C1 segment of cervical spinal cord (tissue), 14 donors: ENCODE results near the gene HEXA.

ENCODE experiments used
- DNase-seq, 14 donors: peaks; one replicate each; lab custom pipeline; 2025; lab: John Stamatoyannopoulos, UW

The HEXA gene

GRCh38 chr15:72319985-72320671 is 55.7 kb downstream of the HEXA start, which contains the start of gene CELF6:
Gene CELF6, minus strand, starts transcription at chr15:72320157. Its CDS starts 283 bp downstream, at chr15:72319874.
- DNase-seq, result peak in 13 of 14 donors; percentile 12 to 91 (median 67)

DNA sequence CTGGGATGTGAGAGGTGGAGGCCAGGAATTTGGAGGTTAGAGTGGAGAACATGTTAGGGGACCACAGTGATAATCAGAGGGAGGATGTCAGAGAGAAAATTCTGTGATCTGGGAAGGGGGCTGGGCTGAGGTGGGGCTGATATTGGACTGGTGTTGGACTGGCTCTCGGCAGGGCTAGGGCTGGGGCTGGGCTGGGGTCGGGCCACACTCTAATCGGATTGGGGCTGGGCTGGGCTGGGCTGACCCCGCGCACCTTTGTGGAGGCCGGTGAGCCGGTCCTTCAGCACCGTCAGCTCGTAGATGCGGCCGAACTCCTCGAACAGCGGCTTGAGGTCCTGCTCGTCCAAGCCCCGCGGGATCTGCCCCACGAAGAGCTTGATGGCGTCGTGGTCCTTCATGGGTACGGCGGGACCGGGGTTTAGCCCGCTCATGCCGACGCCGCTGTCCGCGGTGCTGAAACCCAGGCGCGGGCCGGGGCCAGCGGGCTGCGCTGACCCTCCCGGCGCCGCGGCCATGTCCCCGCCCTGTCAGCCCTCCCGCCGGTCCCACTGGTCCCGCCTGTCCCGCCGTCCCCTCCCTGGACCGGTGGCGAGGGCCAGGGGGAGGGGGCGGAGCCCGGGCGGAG is 56.3 kb downstream of the HEXA start:
- peak in 7 of 14 donors; percentile 28 to 80 (median 55) for DNase-seq

GRCh38 chr15:72318408-72318942 is 57.3 kb downstream of the HEXA start:
- peak in 1 of 14 donors; percentile 8 for DNase-seq

DNA sequence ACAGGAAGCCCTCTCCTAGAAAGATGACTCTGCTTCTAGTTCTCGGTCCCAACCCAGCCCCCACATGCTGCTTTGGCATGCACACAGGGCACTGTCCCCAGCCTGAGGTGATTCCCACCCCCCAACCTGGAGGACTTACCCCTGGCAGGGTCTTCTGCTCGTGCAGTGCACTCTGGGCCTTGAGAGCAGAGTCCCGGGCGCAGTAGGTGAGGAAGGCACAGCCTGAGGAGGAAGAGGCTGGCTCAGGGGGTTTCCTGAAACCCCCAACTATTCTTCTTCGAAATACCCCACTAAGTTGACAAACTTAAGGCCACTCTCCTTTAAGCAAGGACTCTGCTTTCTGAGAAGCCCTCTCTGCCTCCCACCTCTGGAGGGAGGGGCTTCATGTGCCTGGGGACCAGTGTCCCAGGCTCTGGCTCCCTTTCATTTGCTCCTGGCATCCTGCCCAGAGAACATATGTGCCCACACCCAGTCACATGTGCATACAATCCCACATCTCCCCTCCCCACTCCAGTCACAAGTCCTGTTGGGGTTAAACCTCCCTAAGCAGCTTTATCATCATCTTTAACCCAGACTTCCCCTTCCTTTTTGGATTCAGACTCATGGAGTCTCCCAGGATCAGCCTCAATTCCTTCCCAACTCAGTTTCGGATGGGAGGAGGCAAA is 60.0 kb downstream of the HEXA start:
- no peak for DNase-seq

DNA sequence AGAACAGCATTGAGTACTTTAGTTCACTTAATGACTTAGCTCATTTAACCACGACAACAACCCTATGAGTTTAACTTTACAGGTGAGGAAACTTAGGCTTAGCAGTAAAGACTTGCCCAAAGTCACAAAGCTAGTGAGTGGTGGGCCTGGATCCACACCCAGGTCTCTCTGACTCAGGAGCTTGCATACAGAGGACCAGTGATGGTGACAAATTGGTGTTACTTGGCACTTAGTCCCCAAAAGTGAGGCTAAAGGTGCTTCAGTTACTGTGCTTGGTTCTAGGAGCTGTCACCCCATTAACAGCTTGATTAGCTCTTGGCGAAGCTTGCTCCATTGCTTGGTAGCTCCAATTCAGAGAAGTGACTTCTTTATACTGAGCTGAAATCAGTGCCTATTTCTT is 61.9 kb downstream of the HEXA start:
- no peak for DNase-seq

DNA sequence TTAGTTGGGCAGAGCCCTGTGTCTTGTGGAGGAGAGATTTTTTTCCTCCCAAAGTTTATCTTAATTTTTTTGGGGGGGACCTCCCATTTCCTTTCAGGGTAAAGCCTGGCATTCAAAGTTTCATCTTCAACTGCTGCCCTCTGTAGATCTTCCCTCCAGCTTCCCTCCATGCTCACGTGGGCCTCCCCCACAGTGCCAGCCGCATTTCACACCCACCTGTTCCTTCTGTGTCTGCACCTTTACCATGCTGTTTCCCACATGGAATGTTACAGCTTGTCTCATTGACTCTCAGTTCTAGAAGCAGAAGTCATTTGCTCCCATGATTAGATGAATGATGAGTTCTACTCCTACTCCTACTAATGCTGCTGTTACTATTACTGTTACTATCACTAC is 62.4 kb downstream of the HEXA start:
- no peak for DNase-seq

DNA sequence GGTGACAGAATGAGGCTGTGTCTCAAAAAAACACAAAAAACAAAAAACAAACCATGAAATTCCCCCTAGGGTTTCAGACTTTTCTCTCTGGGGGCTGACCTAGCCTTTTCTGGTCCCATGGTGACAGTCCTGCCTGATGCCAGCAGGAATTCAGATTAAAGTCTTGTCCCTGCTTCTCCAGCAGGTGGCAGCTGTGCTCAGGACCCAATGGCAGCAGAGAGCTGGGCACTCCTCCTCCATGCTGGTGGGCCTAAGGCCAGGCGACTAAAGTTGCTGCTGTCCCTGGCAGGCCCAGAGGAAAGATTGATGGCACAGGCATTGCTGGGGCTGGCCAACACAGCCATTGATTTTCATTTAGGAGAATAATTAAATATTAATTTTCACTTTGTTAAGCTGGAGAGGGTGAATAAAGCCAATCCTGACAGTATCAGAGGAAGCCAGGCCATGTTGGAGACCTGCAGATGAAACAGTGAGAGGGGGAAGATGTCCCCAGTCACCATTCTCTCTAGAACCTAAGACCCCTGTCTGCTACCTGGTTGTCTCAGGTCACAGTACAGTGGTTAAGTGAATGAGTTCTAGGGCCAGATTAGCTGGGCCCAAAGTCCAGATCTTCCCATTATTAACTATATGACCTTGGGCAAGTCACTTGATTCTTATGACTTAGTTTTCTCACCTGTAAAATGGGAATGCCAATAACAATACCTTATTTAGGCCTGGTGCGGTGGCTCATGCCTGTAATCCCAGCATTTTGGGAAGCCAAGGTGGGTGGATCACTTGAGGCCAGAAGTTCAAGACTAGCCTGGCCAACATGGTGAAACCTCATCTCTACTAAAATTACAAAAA is 63.0 kb downstream of the HEXA start:
- peak in 10 of 14 donors; percentile 6 to 53 (median 30) for DNase-seq

DNA sequence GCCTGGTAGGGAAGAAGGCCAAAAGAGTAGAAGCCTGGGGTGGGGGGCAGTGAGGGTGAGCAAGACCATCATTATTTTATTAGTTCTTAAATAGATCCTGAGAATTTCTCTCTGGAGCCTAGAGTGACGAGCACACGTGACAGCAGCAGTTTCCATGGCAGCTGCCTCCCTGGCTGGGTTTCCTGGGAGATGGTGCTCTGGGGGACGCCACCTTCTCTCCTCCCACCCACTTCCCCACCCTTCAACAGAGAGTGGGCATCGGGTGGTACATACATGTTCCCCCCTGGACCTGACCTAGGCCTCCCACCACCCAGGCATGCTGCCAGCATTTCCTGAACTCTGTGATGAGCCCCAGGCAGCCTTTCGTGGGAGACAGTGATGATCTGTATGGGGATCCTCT is 68.8 kb downstream of the HEXA start:
- no peak for DNase-seq

DNA sequence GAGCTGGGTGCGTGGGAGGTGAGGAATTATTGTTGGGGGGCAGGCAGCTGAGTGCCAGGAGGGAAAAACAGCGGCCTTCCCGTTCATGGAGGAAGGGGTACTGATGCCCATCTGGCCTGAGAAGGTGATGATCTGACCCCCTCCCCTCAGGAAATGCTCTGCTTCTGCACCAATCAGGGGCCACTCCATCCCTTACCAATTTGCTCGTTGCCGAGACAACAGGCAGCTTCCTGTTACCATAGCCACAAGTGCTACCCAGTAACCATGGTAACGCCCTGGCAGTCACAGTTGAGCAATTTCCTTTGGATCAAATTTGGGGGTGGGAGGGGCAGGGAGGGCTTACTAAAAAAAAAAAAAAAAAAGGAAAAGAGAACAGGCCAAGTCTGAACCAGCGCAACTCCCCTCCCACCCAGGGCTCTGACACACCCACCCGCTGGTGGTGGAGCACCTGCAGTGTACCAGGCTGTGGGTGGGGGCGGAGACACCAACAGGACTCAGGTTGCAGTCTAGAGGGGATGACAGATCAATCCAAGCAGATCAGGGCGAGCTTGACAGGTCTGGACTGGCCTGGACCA is 69.5 kb downstream of the HEXA start:
- peak in 2 of 14 donors; percentile 3 to 46 for DNase-seq

GRCh38 chr15:72304596-72304995 is 71.2 kb downstream of the HEXA start:
- DNase-seq, result no peak

DNA sequence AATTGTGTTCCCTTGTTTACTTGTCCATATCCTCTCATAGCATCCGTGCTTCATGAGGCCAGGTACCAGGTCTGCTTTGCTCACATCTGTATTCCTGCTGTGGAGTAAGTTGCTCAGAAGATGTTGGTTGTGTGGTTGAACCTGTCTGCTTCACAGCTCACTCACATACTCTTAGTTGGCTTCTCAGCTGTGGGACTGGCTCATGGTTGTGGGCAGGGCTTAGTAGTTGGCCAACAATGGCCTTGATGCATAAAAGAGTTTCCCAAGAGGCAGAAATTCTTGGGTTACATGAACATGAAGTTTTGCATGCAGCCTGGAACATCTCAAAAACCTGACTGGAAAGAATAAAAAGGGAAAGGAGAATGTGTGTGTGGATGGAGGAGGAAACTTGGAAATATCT is 72.9 kb downstream of the HEXA start:
- no peak for DNase-seq
